Uterus (tissue), 2 donors: ENCODE measurements around the gene RIPPLY3.

Source experiments
- CTCF ChIP-seq, 4 experiments: fragments of 200-600 bp in 2 of 4; fragments of 450-650 bp in 2 of 4; sonication (generic) in 2 of 4; IDR thresholded peaks; one replicate each; pipeline ENCODE4 v1.5.1; 2016 to 2019; ENCODE audit warnings: antibody characterized with exemption in 4 of 4, mild to moderate bottlenecking in 2 of 4, moderate library complexity in 1 of 4
- POLR2A ChIP-seq, 2 donors: fragments of 450-650 bp; IDR thresholded peaks; one replicate each; pipeline ENCODE4 v1.6.1; 2016; ENCODE audit warnings: antibody characterized with exemption in 2 of 2, mild to moderate bottlenecking in 1 of 2, moderate library complexity in 1 of 2

GRCh38 chr21:36959020-36959835 lies 47.3 kb upstream of the RIPPLY3 start:
- TF ChIP-seq POLR2A (IDR thresholded peaks at IDR 0.05): no peak
- no peak for TF ChIP-seq CTCF (IDR thresholded peaks at IDR 0.05)
